ENCODE measurements around the gene SLC40A1.

Gene SLC40A1

DNA sequence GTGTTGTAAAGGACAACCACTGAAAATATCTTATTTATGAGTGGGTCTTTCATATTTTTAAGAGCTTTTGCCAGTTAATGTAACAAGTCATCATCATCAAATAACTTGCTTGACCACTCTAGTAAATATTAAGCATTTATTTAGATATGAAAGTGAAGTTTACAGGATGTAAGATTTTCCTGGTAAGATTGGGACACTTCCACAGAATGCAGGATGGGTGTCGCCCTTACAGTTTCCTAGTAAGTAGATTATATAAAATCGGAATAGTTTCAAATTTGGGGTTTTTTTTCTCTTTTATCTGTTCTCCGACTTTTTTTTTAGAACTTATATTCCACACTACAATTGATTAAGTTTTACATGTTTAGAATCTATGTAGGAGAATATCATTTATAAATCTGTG is 14.8 kb upstream of the SLC40A1 start:
- DNase-seq: no peak

GRCh38 chr2:189594305-189594704 is 13.7 kb upstream of the SLC40A1 start:
- DNase-seq: no peak

GRCh38 chr2:189593115-189593514 is 12.5 kb upstream of the SLC40A1 start:
- DNase-seq: no peak

- DNase-seq: no peak
These were observed 11.9 kb upstream of the SLC40A1 start for GRCh38 chr2:189592353-189592984.

DNA sequence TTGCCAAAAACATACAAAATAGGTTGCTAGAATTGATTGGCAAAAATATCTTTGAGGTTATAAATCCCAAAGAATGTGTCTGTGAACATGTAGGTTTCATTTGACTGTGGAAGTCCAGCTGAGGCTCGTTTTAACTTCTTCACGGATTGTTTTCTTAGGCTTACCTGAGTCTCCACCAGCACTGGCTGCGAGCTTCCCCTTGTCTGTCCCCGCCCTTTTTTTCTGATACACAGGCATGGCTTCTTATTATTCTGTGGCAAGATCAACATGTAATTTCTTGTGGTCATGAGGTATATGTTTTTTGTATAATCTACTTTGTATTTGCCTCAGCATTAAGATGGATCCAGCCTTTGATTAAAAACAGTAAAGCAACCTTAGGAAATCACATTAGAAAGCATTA is 7.2 kb upstream of the SLC40A1 start:
- DNase-seq: no peak

DNA sequence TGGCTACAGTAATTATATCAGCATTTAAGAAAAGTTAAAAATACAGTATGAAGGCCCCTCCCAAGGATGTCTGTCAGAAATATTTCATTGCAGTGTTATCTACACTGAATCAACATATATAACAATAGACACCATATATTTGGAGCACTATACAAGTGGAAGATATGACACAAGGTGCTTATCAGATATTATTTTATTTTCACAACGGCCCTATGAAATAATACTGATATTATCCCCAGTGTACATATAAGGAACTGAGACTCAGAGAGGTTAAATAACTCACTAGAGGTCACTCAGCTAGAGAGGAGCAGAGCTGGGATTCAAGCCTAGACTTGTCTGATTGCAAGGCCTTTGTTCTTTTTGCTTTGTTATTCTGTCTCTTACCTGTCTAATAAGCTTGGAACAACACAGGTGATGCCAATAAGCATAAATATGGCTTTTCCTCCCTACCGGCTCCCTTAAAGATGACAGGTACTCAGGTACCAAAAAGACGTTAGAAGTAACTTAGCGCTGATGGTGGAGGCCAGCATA is 4.7 kb upstream of the SLC40A1 start:
- no peak for DNase-seq

DNA sequence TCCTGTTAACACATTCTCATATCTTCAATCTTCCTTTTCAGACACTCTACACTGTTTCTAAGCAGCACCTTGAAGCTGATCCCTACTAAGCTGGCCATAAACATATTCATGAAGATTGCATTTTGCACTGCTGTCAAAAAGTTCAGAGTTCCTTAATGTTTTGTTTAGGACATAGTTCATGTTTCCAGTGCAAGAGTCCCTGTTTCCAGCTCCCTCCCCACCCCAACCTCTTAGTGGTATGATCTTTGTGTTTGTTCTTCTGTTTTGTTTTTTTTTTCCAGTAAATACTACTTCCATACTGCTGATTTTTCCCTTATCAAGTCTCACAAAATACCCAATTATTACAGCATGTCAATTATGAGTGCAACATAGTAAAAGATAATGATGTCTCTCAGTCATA is 4.1 kb upstream of the SLC40A1 start:
- no peak for DNase-seq

DNA sequence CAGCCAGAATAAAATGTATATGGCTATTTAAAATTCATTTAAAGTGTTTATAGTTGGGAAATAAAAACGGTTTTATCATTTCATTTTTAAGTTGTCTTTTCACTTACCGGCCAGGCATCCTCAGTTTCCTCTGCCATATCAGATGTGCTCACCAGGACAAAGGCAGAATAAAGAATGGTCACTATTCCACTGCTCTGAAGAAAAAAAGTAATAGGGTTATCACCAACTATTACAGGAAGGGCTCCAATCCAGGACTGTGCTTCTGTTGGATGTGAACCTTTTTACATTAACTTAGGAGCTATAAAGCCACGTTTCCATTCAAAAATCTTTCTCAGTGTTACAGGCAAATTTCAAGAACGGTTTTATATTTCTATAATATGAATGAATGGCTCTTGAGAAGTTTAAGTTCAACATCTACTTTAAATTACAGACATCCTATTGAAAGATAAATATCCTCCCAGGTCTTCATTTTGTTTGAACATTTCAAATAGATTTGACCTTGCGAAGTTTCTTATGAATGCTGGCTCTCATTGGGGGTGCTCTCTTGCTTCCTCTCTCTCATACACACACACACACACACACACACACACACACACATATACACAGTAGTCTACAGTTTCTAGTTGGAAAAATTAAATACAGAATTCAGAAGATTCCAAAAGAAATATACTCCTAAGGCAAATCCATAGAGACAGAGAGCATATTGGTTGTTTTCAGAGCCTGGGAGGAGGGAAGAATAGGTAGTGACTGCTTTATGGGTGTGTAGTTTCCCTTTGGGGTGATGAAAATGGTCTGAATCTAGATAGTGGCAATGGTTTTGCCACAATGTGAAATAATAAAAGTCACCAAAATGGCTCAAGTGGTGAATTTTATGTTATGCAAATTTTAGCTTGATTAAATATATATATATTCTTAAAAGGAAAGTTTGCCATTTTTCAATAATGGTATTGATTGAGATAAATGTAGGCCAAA is 2.9 kb upstream of the SLC40A1 start:
- DNase-seq: no peak

GRCh38 chr2:189582809-189583192 is 2.2 kb upstream of the SLC40A1 start:
- no peak for DNase-seq

- DNase-seq: no peak
These were observed 1.7 kb upstream of the SLC40A1 start for GRCh38 chr2:189582140-189582808.

- DNase-seq: no peak
These were observed 961 bp upstream of the SLC40A1 start for GRCh38 chr2:189581354-189582139.

DNA sequence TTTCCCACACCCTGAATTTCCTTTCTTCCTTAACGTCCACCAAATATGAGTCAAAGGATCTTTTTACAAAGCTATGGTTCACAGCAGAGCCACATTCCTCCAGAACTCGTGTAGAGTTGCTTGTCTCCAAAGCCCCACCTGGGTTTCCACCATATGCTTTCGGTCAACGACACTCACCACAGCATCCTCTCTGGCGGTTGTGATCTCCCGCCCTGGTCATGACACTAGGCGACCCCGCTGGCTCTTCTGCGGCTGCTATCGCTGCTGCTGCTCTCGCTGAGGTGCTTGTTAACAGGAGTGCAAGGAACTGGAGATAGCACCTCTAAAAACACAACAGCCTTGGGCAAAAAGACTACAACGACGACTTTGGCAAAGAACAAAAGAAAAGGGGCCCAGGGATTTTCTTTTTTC is 340 bp downstream of the SLC40A1 start:
- DNase-seq: no peak

- no peak for DNase-seq
These were observed 900 bp downstream of the SLC40A1 start for GRCh38 chr2:189579585-189580186.

DNA sequence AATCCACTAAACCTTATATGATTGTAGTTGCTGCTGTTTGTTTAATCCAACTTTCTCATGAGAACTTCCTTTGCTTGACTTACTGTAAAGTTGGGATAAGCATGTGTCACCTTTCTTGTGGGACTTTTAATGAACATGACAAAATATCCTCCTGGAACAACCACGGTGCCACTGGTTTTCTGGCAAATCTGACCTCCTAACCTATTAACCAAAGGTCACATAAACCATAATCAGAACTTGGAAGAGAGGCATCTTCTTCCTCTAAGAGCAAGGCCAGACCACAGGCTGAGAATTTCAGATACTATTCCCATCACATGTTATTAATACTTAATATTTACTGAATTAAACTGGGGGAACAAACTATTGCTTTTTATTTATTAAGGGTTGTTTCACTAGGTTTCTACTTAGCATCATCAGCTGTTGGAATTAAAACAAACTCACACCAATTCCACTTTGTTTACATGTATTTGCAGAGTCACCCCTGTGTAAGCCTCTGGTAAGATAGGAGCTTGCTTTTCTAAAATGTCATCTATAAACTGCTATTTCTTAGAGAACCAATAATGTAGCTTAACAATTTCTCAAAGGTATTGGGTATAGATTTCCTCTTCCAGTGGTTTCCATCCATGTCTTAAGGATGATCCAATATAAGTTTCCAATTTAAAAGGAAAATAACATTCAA is 2.2 kb downstream of the SLC40A1 start:
- no peak for DNase-seq

- DNase-seq: no peak
These were observed 3.5 kb downstream of the SLC40A1 start for GRCh38 chr2:189577121-189577520.

- no peak for DNase-seq
These were observed 4.2 kb downstream of the SLC40A1 start for GRCh38 chr2:189576396-189576795.

- DNase-seq: no peak
These were observed 5.7 kb downstream of the SLC40A1 start for GRCh38 chr2:189574793-189575475.

GRCh38 chr2:189570570-189571031 is 10.0 kb downstream of the SLC40A1 start:
- DNase-seq: no peak

GRCh38 chr2:189569295-189569910 is 11.2 kb downstream of the SLC40A1 start:
- no peak for DNase-seq

- no peak for DNase-seq
These were observed 14.5 kb downstream of the SLC40A1 start for GRCh38 chr2:189566046-189566445.

Data from NCI-H1048 (cell line).